Endothelial cell (in vitro differentiated cells): ENCODE data around the gene SEPTIN10. TPM values are rescaled to one million over a fixed set of nuclear protein-coding genes. Genes with fewer than 3 reads are reported as not detected.
"Not testable (repeated sequence)": the region's sequence is repeated elsewhere in the genome, so short reads cannot be mapped to it uniquely, and the experiment has no call there.

Source experiments
- DNase-seq: peaks from one replicate; pipeline ENCODE4 v3.0.0; 2021; ENCODE audit warnings: low spot score
- H3K27ac Mint-ChIP-seq: one replicate; pipeline ENCODE4 v1.8.0; 2021; ENCODE audit warnings: mixed read lengths, inconsistent platforms; ENCODE audit not compliant: unreplicated experiment
- H3K27me3 Mint-ChIP-seq: one replicate; pipeline ENCODE4 v1.8.0; 2021; ENCODE audit warnings: mild to moderate bottlenecking, moderate library complexity, mixed read lengths, inconsistent platforms; ENCODE audit not compliant: unreplicated experiment
- H3K36me3 Mint-ChIP-seq: one replicate; pipeline ENCODE4 v1.8.0; 2021; ENCODE audit warnings: mild to moderate bottlenecking, low read depth, mixed read lengths, inconsistent platforms; ENCODE audit not compliant: unreplicated experiment
- H3K4me1 Mint-ChIP-seq: one replicate; pipeline ENCODE4 v1.8.0; 2021; ENCODE audit warnings: mild to moderate bottlenecking, mixed read lengths, inconsistent platforms; ENCODE audit not compliant: unreplicated experiment
- H3K4me3 Mint-ChIP-seq: one replicate; pipeline ENCODE4 v1.8.0; 2021; ENCODE audit warnings: mild to moderate bottlenecking, mixed read lengths, inconsistent platforms; ENCODE audit not compliant: unreplicated experiment
- H3K9me3 Mint-ChIP-seq: one replicate; pipeline ENCODE4 v1.8.0; 2021; ENCODE audit warnings: mixed read lengths, inconsistent platforms; ENCODE audit not compliant: unreplicated experiment
- total RNA-seq: library from RNA; stranded (reverse); fragmentation: NEBNext Ultra II Directional; extraction: Animal tissue kit (Norgen Biotek cat#: 25700); gene quantifications from one replicate; pipeline ENCODE4 v1.2.1, GENCODE V29; 2021; ENCODE audit not compliant: unreplicated experiment
- TF ChIP-seq, protein P1 (sequence below): fragments of 200-600 bp; sonication (generic); IDR thresholded peaks from one replicate; pipeline ENCODE4 v1.5.0; 2021; ENCODE audit warnings: antibody characterized with exemption; ENCODE audit not compliant: unreplicated experiment

The SEPTIN10 gene
- total RNA-seq, 1 donor from 2014 or later: 69.8 TPM

GRCh38 chr2:109647636-109648035 is 33.9 kb upstream of the SEPTIN10 start:
- H3K27ac Mint-ChIP-seq: no peak overlapping the region

GRCh38 chr2:109646961-109647360 is 33.2 kb upstream of the SEPTIN10 start:
- Mint-ChIP-seq H3K27ac (no peak overlapping the region), H3K27me3 (peaks cover 1% of the 10 kb centered on the region), H3K4me3 (no peak overlapping the region), H3K4me1 (peaks cover 13% of the 10 kb centered on the region), H3K36me3 (no peaks in the 10 kb centered on the region), H3K9me3 (no peaks in the 10 kb centered on the region)
- TF ChIP-seq, protein P1, sequence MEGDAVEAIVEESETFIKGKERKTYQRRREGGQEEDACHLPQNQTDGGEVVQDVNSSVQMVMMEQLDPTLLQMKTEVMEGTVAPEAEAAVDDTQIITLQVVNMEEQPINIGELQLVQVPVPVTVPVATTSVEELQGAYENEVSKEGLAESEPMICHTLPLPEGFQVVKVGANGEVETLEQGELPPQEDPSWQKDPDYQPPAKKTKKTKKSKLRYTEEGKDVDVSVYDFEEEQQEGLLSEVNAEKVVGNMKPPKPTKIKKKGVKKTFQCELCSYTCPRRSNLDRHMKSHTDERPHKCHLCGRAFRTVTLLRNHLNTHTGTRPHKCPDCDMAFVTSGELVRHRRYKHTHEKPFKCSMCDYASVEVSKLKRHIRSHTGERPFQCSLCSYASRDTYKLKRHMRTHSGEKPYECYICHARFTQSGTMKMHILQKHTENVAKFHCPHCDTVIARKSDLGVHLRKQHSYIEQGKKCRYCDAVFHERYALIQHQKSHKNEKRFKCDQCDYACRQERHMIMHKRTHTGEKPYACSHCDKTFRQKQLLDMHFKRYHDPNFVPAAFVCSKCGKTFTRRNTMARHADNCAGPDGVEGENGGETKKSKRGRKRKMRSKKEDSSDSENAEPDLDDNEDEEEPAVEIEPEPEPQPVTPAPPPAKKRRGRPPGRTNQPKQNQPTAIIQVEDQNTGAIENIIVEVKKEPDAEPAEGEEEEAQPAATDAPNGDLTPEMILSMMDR: no peak
- DNase-seq: no peak

More at GRCh38 chr2:109647636-109648035, 33.9 kb upstream of the SEPTIN10 start:
- Mint-ChIP-seq H3K4me1 (peaks cover 13% of the 10 kb centered on the region), H3K9me3 (no peaks in the 10 kb centered on the region), H3K27me3 (peaks cover 1% of the 10 kb centered on the region), H3K4me3 (no peak overlapping the region), H3K36me3 (no peaks in the 10 kb centered on the region)
- TF ChIP-seq, protein P1: no peak
- no peak for DNase-seq

DNA sequence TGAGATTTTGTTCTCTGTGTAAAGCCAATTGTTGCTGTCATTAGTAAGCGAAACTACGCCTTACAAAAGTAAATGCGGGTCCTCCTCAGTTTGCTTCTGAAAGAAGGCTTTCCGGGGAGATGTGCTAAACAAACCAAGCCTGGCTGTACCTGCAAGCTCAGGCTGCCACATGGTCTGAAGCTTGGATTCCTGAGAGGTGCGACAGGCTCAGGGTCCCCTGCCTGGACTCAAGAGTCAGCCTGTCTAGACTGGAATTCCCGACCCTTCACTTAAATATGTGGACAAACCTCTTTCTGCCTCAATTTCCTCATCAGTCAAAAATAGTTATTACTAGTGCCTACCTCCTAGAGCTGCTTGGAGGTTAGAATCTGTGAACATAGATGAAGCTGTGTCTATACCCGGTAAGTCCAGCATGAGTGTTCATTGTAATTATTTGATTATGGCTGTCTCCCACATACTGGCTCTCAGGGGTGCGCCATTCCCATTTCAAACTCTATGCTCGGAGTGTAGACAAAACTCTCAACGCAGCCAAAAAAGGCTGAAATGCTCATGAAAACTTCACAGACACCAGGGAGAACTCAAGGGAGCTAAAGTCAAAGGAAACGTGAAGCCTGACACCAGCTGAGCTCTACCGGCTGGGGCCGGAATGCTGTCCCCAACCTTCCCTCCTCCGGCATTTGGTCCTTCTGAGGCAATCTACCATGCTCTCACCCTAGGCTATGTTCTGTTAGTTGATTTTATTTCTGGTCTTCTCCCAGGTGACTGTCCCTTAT is 31.8 kb upstream of the SEPTIN10 start:
- H3K9me3 Mint-ChIP-seq: no peaks in the 10 kb centered on the region
- peaks cover 13% of the 10 kb centered on the region for H3K4me1 Mint-ChIP-seq
- H3K27ac Mint-ChIP-seq: no peak overlapping the region
- H3K4me3 Mint-ChIP-seq: no peak overlapping the region
- no peaks in the 10 kb centered on the region for H3K36me3 Mint-ChIP-seq
- peaks cover 1% of the 10 kb centered on the region for H3K27me3 Mint-ChIP-seq
- no peak for DNase-seq
- TF ChIP-seq, protein P1: no peak

- H3K36me3 Mint-ChIP-seq: no peaks in the 10 kb centered on the region
- TF ChIP-seq, protein P1: no peak
- H3K4me3 Mint-ChIP-seq: no peak overlapping the region
- no peaks in the 10 kb centered on the region for H3K27me3 Mint-ChIP-seq
- DNase-seq: no peak
- no peaks in the 10 kb centered on the region for H3K9me3 Mint-ChIP-seq
- no peak overlapping the region for H3K27ac Mint-ChIP-seq
- peaks cover 13% of the 10 kb centered on the region for H3K4me1 Mint-ChIP-seq
Observed at GRCh38 chr2:109644571-109645275, 31.0 kb upstream of the SEPTIN10 start.

GRCh38 chr2:109640000-109640399 is 26.2 kb upstream of the SEPTIN10 start:
- H3K27ac Mint-ChIP-seq, H3K4me3 Mint-ChIP-seq, H3K9me3 Mint-ChIP-seq, H3K36me3 Mint-ChIP-seq, H3K27me3 Mint-ChIP-seq, DNase-seq: not testable (repeated sequence)
- H3K4me1 Mint-ChIP-seq: peaks cover 13% of the 10 kb centered on the region
